Right lobe of liver (tissue), 4 donors: ENCODE data around the gene ACTR3C.

Source experiments
- CTCF ChIP-seq, 4 donors: fragments of 200-600 bp in 3 of 4; fragments of 450-650 bp in 1 of 4; IDR thresholded peaks; one replicate each; pipeline versions ENCODE4 v1.5.1 to v1.8.0; 2016 to 2022; ENCODE audit warnings: antibody characterized with exemption in 4 of 4, mild to moderate bottlenecking in 2 of 4
- POLR2A ChIP-seq: fragments of 450-650 bp; IDR thresholded peaks from one replicate; pipeline ENCODE4 v1.6.1; 2017; ENCODE audit warnings: antibody characterized with exemption, mild to moderate bottlenecking
- donor health status: DM: no; HTN: no; CAD: no.
- donor health status: DM: no; HTN: no; CAD: no.
- donor health status: DM: no; HTN: yes; CAD: no.

- TF ChIP-seq POLR2A (no peak), CTCF (IDR thresholded peaks at IDR 0.05) (no peak)
These were observed 4.0 kb upstream of the ACTR3C start for GRCh38 chr7:150327308-150327707.
